Parathyroid adenoma (tissue), 2 donors: ENCODE results near the gene ANK2.

ENCODE experiments used
- H2AFZ ChIP-seq: fragments of 300-600 bp; sonication (generic); one replicate; pipeline ENCODE4 v1.7.0; 2017; ENCODE audit warnings: antibody characterized with exemption, mild to moderate bottlenecking
- H3K27ac ChIP-seq: fragments of 300-600 bp; sonication (generic); one replicate; pipeline ENCODE4 v1.7.0; 2017
- H3K27me3 ChIP-seq: fragments of 300-600 bp; sonication (generic); one replicate; pipeline ENCODE4 v1.7.0; 2017; ENCODE audit warnings: low read length; ENCODE audit not compliant: control insufficient read depth, insufficient read depth
- H3K36me3 ChIP-seq: fragments of 300-600 bp; sonication (generic); one replicate; pipeline ENCODE4 v1.7.0; 2017; ENCODE audit warnings: low read length; ENCODE audit not compliant: control insufficient read depth, insufficient read depth
- H3K4me1 ChIP-seq: fragments of 300-600 bp; sonication (generic); one replicate; pipeline ENCODE4 v1.7.0; 2017; ENCODE audit warnings: control low read depth
- H3K4me2 ChIP-seq: fragments of 300-600 bp; sonication (generic); one replicate; pipeline ENCODE4 v1.7.0; 2017; ENCODE audit warnings: low read length
- H3K4me3 ChIP-seq: fragments of 300-600 bp; sonication (generic); one replicate; pipeline ENCODE4 v1.7.0; 2017; ENCODE audit warnings: low read depth, low read length
- H3K79me2 ChIP-seq: fragments of 300-600 bp; sonication (generic); one replicate; pipeline ENCODE4 v1.7.0; 2017; ENCODE audit warnings: control low read depth
- H3K9ac ChIP-seq: fragments of 300-600 bp; sonication (generic); one replicate; pipeline ENCODE4 v1.7.0; 2017; ENCODE audit warnings: mild to moderate bottlenecking
- H3K9me3 ChIP-seq: fragments of 300-600 bp; sonication (generic); one replicate; pipeline ENCODE4 v1.7.0; 2017; ENCODE audit warnings: low read length; ENCODE audit not compliant: control insufficient read depth
- TF ChIP-seq, protein P1 (sequence below): fragments of 300-600 bp; sonication (generic); IDR thresholded peaks from one replicate; pipeline ENCODE4 v1.7.0; 2017; ENCODE audit warnings: antibody characterized with exemption, mild to moderate bottlenecking
- donor health status: primary hyperparathyroidism.

ANK2 gene

DNA sequence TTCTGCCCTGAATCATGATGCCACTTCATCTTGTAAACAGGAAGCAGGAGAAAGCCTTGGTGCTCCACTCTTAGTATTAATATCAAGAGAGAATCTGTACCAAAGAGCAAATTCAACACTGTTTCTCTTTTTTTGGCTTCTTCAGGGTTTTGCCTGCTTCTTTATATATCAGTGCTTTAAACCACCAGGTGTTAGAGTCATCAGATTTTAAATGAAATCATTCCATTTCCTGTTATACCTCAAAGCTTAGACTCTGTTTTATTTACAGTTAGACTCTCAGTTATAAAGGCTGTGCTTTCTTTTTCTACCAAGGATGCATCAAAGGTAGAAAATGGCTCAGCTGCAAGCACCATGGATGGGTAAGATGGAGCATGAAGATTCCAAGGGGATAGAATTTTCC, 361.2 kb downstream of the ANK2 start:
- Histone ChIP-seq H3K79me2 (no peaks in the 10 kb centered on the region), H3K4me3 (no peak overlapping the region), H3K4me2 (no peak overlapping the region), H3K36me3 (no peaks in the 10 kb centered on the region), H3K27ac (no peak overlapping the region), H2AFZ (no peak overlapping the region), H3K9ac (no peak overlapping the region), H3K4me1 (peaks cover 4% of the 10 kb centered on the region), H3K27me3 (no peaks in the 10 kb centered on the region), H3K9me3 (no peaks in the 10 kb centered on the region)
- TF ChIP-seq, protein P1, sequence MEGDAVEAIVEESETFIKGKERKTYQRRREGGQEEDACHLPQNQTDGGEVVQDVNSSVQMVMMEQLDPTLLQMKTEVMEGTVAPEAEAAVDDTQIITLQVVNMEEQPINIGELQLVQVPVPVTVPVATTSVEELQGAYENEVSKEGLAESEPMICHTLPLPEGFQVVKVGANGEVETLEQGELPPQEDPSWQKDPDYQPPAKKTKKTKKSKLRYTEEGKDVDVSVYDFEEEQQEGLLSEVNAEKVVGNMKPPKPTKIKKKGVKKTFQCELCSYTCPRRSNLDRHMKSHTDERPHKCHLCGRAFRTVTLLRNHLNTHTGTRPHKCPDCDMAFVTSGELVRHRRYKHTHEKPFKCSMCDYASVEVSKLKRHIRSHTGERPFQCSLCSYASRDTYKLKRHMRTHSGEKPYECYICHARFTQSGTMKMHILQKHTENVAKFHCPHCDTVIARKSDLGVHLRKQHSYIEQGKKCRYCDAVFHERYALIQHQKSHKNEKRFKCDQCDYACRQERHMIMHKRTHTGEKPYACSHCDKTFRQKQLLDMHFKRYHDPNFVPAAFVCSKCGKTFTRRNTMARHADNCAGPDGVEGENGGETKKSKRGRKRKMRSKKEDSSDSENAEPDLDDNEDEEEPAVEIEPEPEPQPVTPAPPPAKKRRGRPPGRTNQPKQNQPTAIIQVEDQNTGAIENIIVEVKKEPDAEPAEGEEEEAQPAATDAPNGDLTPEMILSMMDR: no peak

DNA sequence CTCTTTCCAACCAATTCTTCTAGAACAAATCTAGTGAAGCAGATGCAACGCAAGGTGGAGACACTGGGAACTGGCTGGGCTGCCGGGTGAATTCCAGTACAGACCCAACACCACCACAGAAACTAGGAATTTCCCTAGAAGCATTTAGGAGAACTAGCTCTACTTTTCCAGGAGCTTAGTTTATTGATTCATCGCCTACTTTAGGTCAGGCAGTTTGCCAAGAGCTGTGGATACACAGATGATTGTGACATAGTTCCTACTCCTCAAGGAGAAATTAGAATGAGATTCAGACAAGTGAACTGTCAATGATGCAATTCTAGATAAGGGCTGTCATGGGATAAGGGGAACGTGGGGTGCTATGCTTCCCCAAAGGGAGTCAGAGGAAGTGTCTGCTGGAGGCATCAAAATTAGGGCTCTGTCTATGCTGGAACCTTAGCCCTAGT, 362.1 kb downstream of the ANK2 start:
- H3K36me3 ChIP-seq: no peaks in the 10 kb centered on the region
- no peaks in the 10 kb centered on the region for H3K9me3 ChIP-seq
- H3K4me3 ChIP-seq: no peak overlapping the region
- H2AFZ ChIP-seq: no peak overlapping the region
- no peak overlapping the region for H3K4me2 ChIP-seq
- H3K4me1 ChIP-seq: peaks cover under 1% of the 10 kb centered on the region
- H3K9ac ChIP-seq: no peak overlapping the region
- H3K27ac ChIP-seq: no peak overlapping the region
- no peaks in the 10 kb centered on the region for H3K27me3 ChIP-seq
- TF ChIP-seq, protein P1: no peak
- no peaks in the 10 kb centered on the region for H3K79me2 ChIP-seq

GRCh38 chr4:113419631-113420030, 370.2 kb downstream of the ANK2 start:
- no peaks in the 10 kb centered on the region for H3K79me2 ChIP-seq
- no peaks in the 10 kb centered on the region for H3K4me1 ChIP-seq
- TF ChIP-seq, protein P1: no peak

GRCh38 chr4:113420938-113421337, 371.5 kb downstream of the ANK2 start:
- Histone ChIP-seq H3K9me3 (no peaks in the 10 kb centered on the region), H3K4me3 (no peak overlapping the region), H3K36me3 (no peaks in the 10 kb centered on the region), H3K9ac (no peak overlapping the region), H3K4me1 (no peaks in the 10 kb centered on the region), H3K27me3 (no peaks in the 10 kb centered on the region), H3K4me2 (no peak overlapping the region), H3K27ac (no peak overlapping the region), H3K79me2 (no peaks in the 10 kb centered on the region), H2AFZ (no peak overlapping the region)
- TF ChIP-seq, protein P1: no peak

More at GRCh38 chr4:113419631-113420030, 370.2 kb downstream of the ANK2 start:
- Histone ChIP-seq H3K4me2 (no peak overlapping the region), H3K27me3 (no peaks in the 10 kb centered on the region), H3K27ac (no peak overlapping the region), H2AFZ (no peak overlapping the region), H3K4me3 (no peak overlapping the region), H3K9ac (no peak overlapping the region), H3K36me3 (no peaks in the 10 kb centered on the region), H3K9me3 (no peaks in the 10 kb centered on the region)

DNA sequence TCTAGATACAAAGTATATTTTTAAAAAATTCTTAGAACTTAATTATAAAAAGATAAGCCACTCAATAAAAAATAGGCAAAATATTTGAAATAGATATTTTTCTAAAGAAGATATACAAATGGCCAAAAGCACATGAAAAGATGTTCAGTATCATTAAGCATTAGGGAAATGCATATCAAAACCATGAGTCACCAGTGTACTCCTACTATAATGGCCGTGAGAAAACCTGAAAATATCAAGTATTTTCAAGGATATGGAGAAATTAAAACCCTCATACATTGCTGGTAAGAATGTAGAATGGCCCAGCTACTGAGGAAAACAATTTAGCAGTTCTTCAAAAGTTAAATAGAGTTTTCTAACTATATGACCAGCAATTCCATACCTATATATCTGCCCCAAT, 374.2 kb downstream of the ANK2 start:
- H2AFZ ChIP-seq: no peak overlapping the region
- no peaks in the 10 kb centered on the region for H3K4me1 ChIP-seq
- TF ChIP-seq, protein P1: no peak

More for the DNA sequence above, 374.2 kb downstream of the ANK2 start:
- Histone ChIP-seq H3K9ac (no peak overlapping the region), H3K4me2 (no peak overlapping the region), H3K27ac (no peak overlapping the region), H3K4me3 (no peak overlapping the region), H3K36me3 (no peaks in the 10 kb centered on the region), H3K27me3 (no peaks in the 10 kb centered on the region), H3K79me2 (no peaks in the 10 kb centered on the region), H3K9me3 (no peaks in the 10 kb centered on the region)
